CD14-positive monocyte (primary cell): ENCODE results near the gene UGGT2. TPM values are rescaled to one million over a fixed set of nuclear protein-coding genes. Genes with fewer than 3 reads are reported as not detected.

Source experiments
- DNase-seq, 3 donors: peaks; one replicate each; pipeline ENCODE4 v3.0.0-alpha.2; 2011 to 2022
- H2AFZ ChIP-seq: 2 replicates; pipeline ENCODE4 v1.6.0; 2012; ENCODE audit warnings: mild to moderate bottlenecking, low read depth, low read length, inconsistent platforms; ENCODE audit not compliant: insufficient read depth, poor library complexity, severe bottlenecking
- H3K27ac ChIP-seq, 2 donors: 1 replicate in 1 of 2; 2 replicates in 1 of 2; pipeline ENCODE4 v1.5.1; 2012 to 2013; ENCODE audit warnings: low read length in 2 of 2, control low read depth in 1 of 2, inconsistent platforms in 1 of 2, low read depth in 1 of 2, mild to moderate bottlenecking in 1 of 2
- H3K27me3 ChIP-seq, 2 donors: one replicate each; pipeline versions ENCODE4 v1.6.0 to v1.6.1; 2011 to 2013; ENCODE audit warnings: low read length in 2 of 2; ENCODE audit not compliant: control insufficient read depth in 2 of 2, insufficient read depth in 2 of 2
- H3K36me3 ChIP-seq, 2 donors: replicated peaks in 1 of 2; 1 replicate in 1 of 2; 2 replicates in 1 of 2; pipeline versions ENCODE4 v1.5.1 to v1.6.1; 2012 to 2013; ENCODE audit warnings: low read length in 2 of 2, control low read depth in 1 of 2, inconsistent platforms in 1 of 2, mild to moderate bottlenecking in 1 of 2; ENCODE audit not compliant: insufficient read depth in 2 of 2, control insufficient read depth in 1 of 2
- H3K4me1 ChIP-seq, 2 donors: 1 replicate in 1 of 2; 2 replicates in 1 of 2; pipeline versions ENCODE4 v1.5.1 to v1.6.1; 2012 to 2013; ENCODE audit warnings: low read length in 2 of 2, control low read depth in 1 of 2, inconsistent platforms in 1 of 2, mild to moderate bottlenecking in 1 of 2, moderate library complexity in 1 of 2; ENCODE audit not compliant: insufficient read depth in 2 of 2, control insufficient read depth in 1 of 2
- H3K4me2 ChIP-seq: replicated peaks from 2 replicates; pipeline ENCODE3; 2012; ENCODE audit warnings: low read length, moderate library complexity, mild to moderate bottlenecking; ENCODE audit not compliant: poor library complexity, severe bottlenecking; ENCODE audit errors: extremely low read depth
- H3K4me3 ChIP-seq, 3 experiments: fragments of 200-600 bp in 1 of 3; sonication (generic) in 1 of 3; replicated peaks in 1 of 3; 1 replicate in 2 of 3; 2 replicates in 1 of 3; pipeline ENCODE4 v1.5.1; 2011 to 2013; ENCODE audit warnings: low read length in 3 of 3, mild to moderate bottlenecking in 3 of 3, control low read depth in 2 of 3, low read depth in 2 of 3, inconsistent platforms in 1 of 3, moderate library complexity in 1 of 3
- H3K79me2 ChIP-seq: 2 replicates; pipeline ENCODE4 v1.6.0; 2012; ENCODE audit warnings: mild to moderate bottlenecking, control low read depth, inconsistent platforms, low read length, moderate library complexity; ENCODE audit not compliant: insufficient read depth
- H3K9ac ChIP-seq: 2 replicates; pipeline ENCODE4 v1.6.0; 2017; ENCODE audit warnings: low read length, mild to moderate bottlenecking; ENCODE audit not compliant: insufficient read depth, poor library complexity, severe bottlenecking
- H3K9me3 ChIP-seq, 2 donors: replicated peaks in 1 of 2; 1 replicate in 1 of 2; 2 replicates in 1 of 2; pipeline versions ENCODE4 v1.5.1 to v1.6.1; 2012 to 2013; ENCODE audit warnings: low read length in 2 of 2, control low read depth in 1 of 2; ENCODE audit not compliant: control insufficient read depth in 1 of 2, insufficient read depth in 1 of 2
- H4K20me1 ChIP-seq: 2 replicates; pipeline ENCODE4 v1.6.0; 2012; ENCODE audit warnings: mild to moderate bottlenecking, low read length, control low read depth, moderate library complexity; ENCODE audit not compliant: insufficient read depth
- H3K27ac Mint-ChIP-seq, 7 donors: one replicate each; pipeline ENCODE4 v1.8.0; 2020; ENCODE audit warnings: mild to moderate bottlenecking in 7 of 7, mixed read lengths in 7 of 7, moderate library complexity in 6 of 7, inconsistent platforms in 2 of 7
- H3K27me3 Mint-ChIP-seq, 3 donors: one replicate each; pipeline ENCODE4 v1.8.0; 2021 to 2022; ENCODE audit warnings: low read depth in 3 of 3, mild to moderate bottlenecking in 3 of 3, mixed read lengths in 3 of 3, moderate library complexity in 3 of 3, inconsistent platforms in 1 of 3
- H3K36me3 Mint-ChIP-seq, 2 donors: one replicate each; pipeline ENCODE4 v1.8.0; 2020; ENCODE audit warnings: mixed read lengths in 2 of 2, inconsistent platforms in 1 of 2, mild to moderate bottlenecking in 1 of 2
- H3K4me1 Mint-ChIP-seq: one replicate; pipeline ENCODE4 v1.8.0; 2020; ENCODE audit warnings: mild to moderate bottlenecking, mixed read lengths
- H3K4me3 Mint-ChIP-seq, 2 donors: one replicate each; pipeline ENCODE4 v1.8.0; 2020; ENCODE audit warnings: mild to moderate bottlenecking in 2 of 2, mixed read lengths in 2 of 2, moderate library complexity in 1 of 2
- H3K9me3 Mint-ChIP-seq, 7 donors: one replicate each; pipeline ENCODE4 v1.8.0; 2020 to 2022; ENCODE audit warnings: mixed read lengths in 7 of 7, mild to moderate bottlenecking in 6 of 7, moderate library complexity in 6 of 7, inconsistent platforms in 2 of 7
- WGBS: methylation state at CpG from one replicate; pipeline ENCODE4 v1.1.5; 2013; ENCODE audit warnings: missing lambda C conversion rate; ENCODE audit not compliant: insufficient coverage; 5-methylcytosine and 5-hydroxymethylcytosine counted together
- intact Hi-C, 2 donors: fragments of 100-400 bp; cut with micrococcal nuclease; formaldehyde crosslinking; loops; one replicate each; pipeline versions ENCODE4 v1.15.0 to v1.15.1; 2023
- polyA plus RNA-seq, 3 donors: library from polyadenylated mRNA; depleted of rRNA in 1 of 3; unstranded in 2 of 3; stranded (reverse) in 1 of 3; fragments of 300-500 nt in 2 of 3; fragments of >200 nt in 1 of 3; fragmentation: Illumina TruSeq in 2 of 3; gene quantifications; 1 replicate in 2 of 3; 2 replicates in 1 of 3; pipeline ENCODE4 v1.2.3, GENCODE V29; 2012 to 2021
- TF ChIP-seq, protein P1 (sequence below): fragments of 200-600 bp; IDR thresholded peaks from one replicate; pipeline ENCODE4 v1.8.0; 2022; ENCODE audit warnings: antibody characterized with exemption, mild to moderate bottlenecking

Gene UGGT2
- polyA plus RNA-seq, 3 donors, result 4.0 to 6.3 (median 5.6) TPM

DNA sequence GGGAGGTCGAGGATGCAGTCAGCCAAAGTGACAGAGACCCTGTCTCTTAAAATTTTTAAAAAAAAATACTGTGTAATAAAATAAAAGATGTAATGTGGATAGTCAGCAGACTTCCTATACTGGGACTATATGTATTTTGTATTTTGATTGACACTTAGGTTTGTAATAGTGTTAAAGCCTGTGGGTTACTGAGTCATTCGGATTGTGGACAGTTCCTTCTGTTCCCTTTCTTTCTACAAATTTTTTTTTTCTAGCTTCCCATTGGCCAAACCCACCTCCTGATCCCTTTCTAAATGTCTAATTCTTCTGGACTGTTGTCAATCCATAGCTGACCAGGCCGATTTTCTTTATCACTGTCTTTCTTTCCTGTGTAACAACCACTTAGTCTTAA lies 268.3 kb downstream of the UGGT2 start:
- WGBS, result no CpG with 5 or more reads among the region's 3 CpGs
- peak overlapping the region in 2 of 7 donors; percentile 16 to 64 for H3K27ac Mint-ChIP-seq

DNA sequence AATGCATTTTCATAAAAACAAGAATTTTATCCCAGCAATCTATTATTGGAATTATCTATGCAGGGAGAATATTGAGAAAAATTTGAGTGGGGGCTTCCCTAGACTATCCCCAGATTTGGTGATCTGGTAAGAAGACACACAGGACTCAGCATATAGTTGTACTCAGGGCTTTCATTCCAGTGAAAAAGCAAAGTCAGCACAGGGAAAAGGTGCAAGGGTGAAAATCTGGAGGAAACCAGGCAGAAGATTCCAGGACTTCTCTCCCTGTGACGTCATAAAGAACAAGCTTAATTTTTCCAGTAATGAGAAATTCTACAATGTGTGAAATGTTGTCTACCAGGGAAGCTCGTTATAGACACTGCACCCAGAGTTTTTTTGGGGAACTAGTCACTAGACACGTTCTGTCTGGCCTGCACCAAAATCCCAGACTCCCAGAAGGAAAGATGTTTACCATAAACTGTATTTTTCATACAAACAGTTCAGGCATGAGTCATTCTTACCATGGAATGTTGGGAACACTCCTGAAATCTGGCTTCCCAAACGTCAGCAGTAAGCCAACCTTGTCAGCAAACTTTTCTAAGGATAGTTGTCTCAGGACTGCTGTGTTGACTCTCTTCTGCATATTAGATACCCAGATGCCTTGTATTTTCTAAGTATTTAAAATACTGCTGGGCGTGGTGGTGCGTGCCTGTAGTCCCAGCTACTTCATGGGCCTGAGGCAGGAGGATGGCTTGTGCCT lies 268.9 kb downstream of the UGGT2 start:
- TF ChIP-seq, protein P1, sequence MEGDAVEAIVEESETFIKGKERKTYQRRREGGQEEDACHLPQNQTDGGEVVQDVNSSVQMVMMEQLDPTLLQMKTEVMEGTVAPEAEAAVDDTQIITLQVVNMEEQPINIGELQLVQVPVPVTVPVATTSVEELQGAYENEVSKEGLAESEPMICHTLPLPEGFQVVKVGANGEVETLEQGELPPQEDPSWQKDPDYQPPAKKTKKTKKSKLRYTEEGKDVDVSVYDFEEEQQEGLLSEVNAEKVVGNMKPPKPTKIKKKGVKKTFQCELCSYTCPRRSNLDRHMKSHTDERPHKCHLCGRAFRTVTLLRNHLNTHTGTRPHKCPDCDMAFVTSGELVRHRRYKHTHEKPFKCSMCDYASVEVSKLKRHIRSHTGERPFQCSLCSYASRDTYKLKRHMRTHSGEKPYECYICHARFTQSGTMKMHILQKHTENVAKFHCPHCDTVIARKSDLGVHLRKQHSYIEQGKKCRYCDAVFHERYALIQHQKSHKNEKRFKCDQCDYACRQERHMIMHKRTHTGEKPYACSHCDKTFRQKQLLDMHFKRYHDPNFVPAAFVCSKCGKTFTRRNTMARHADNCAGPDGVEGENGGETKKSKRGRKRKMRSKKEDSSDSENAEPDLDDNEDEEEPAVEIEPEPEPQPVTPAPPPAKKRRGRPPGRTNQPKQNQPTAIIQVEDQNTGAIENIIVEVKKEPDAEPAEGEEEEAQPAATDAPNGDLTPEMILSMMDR, result no peak
- Histone ChIP-seq H3K79me2 (no peaks in the 10 kb centered on the region), H4K20me1 (peaks cover 25% of the 10 kb centered on the region), H3K4me1 (no peaks in the 10 kb centered on the region), H3K27ac (peak overlapping the region in 1 of 2 donors; percentile 39), H3K4me2 (no peak overlapping the region), H3K9me3 (no peaks in the 10 kb centered on the region), H3K4me3 (no peak overlapping the region), H3K36me3 (peaks cover 58 to 93% of the 10 kb centered on the region in 2 donors), H2AFZ (no peak overlapping the region), H3K9ac (no peak overlapping the region), H3K27me3 (no peaks in the 10 kb centered on the region)
- peaks cover 0 to 11% (median 2%) of the 10 kb centered on the region in 7 donors for H3K9me3 Mint-ChIP-seq
- H3K27me3 Mint-ChIP-seq, result no peaks in the 10 kb centered on the region
- no peaks in the 10 kb centered on the region for H3K4me1 Mint-ChIP-seq
- no peak for DNase-seq
- H3K27ac Mint-ChIP-seq, result peak overlapping the region in 1 of 7 donors; percentile 64
- H3K36me3 Mint-ChIP-seq, result peaks cover 60 to 68% of the 10 kb centered on the region in 2 donors
- intact Hi-C loops, result no loop called here
- no peak overlapping the region for H3K4me3 Mint-ChIP-seq
- WGBS, result 82% methylated on average over 3 of the region's 6 CpGs

More for the DNA sequence above, 268.3 kb downstream of the UGGT2 start:
- H3K27me3 Mint-ChIP-seq, result no peaks in the 10 kb centered on the region
- peaks cover 0 to 11% (median 2%) of the 10 kb centered on the region in 7 donors for H3K9me3 Mint-ChIP-seq
- TF ChIP-seq, protein P1, result no peak
- no peak overlapping the region for H3K4me3 ChIP-seq
- no peak for DNase-seq
- H3K4me2 ChIP-seq, result no peak overlapping the region
- peaks cover 28% of the 10 kb centered on the region for H4K20me1 ChIP-seq
- no peak overlapping the region for H3K4me3 Mint-ChIP-seq
- H2AFZ ChIP-seq, result no peak overlapping the region
- H3K4me1 ChIP-seq, result no peaks in the 10 kb centered on the region
- H3K4me1 Mint-ChIP-seq, result no peaks in the 10 kb centered on the region
- no peaks in the 10 kb centered on the region for H3K79me2 ChIP-seq
- no peaks in the 10 kb centered on the region for H3K27me3 ChIP-seq
- no peak overlapping the region for H3K27ac ChIP-seq
- H3K36me3 Mint-ChIP-seq, result peaks cover 66 to 74% of the 10 kb centered on the region in 2 donors
- peaks cover 56 to 93% of the 10 kb centered on the region in 2 donors for H3K36me3 ChIP-seq
- intact Hi-C loops, result no loop called here
- no peak overlapping the region for H3K9ac ChIP-seq
- no peaks in the 10 kb centered on the region for H3K9me3 ChIP-seq
